Endodermal cell (in vitro differentiated cells): ENCODE data around the gene HOXC6. TPM values are rescaled to one million over a fixed set of nuclear protein-coding genes. Genes with fewer than 3 reads are reported as not detected.

Experiments used
- DNase-seq: peaks from one replicate; pipeline ENCODE4 v3.0.0-alpha.2; 2017
- H3K27ac ChIP-seq: 2 replicates; pipeline ENCODE4 v1.5.1; 2013; ENCODE audit warnings: mild to moderate bottlenecking, low read depth, low read length, moderate library complexity
- H3K27me3 ChIP-seq: 2 replicates; pipeline ENCODE4 v1.6.1; 2013; ENCODE audit warnings: mild to moderate bottlenecking, low read length, moderate library complexity; ENCODE audit not compliant: insufficient read depth, control insufficient read depth, poor library complexity, severe bottlenecking
- H3K36me3 ChIP-seq: 2 replicates; pipeline ENCODE4 v1.7.0; 2013; ENCODE audit warnings: mild to moderate bottlenecking, low read length, moderate library complexity; ENCODE audit not compliant: control insufficient read depth, insufficient read depth
- H3K4me1 ChIP-seq: one replicate; pipeline ENCODE4 v1.7.0; 2013; ENCODE audit warnings: low read length; ENCODE audit not compliant: control insufficient read depth, insufficient read depth
- H3K4me3 ChIP-seq: 2 replicates; pipeline ENCODE4 v1.5.1; 2013; ENCODE audit warnings: mild to moderate bottlenecking, low read length, moderate library complexity
- H3K9ac ChIP-seq: 2 replicates; pipeline ENCODE4 v1.6.1; 2013; ENCODE audit warnings: mild to moderate bottlenecking, low read length, moderate library complexity; ENCODE audit not compliant: poor library complexity, severe bottlenecking; ENCODE audit errors: extremely low read depth
- H3K9me3 ChIP-seq: 2 replicates; pipeline ENCODE4 v1.6.1; 2013; ENCODE audit warnings: mild to moderate bottlenecking, low read length, moderate library complexity; ENCODE audit not compliant: control insufficient read depth
- H3K27ac Mint-ChIP-seq: 2 replicates; pipeline ENCODE4 v1.8.0; 2020; ENCODE audit warnings: mixed read lengths
- H3K27me3 Mint-ChIP-seq: 2 replicates; pipeline ENCODE4 v1.8.0; 2021; ENCODE audit warnings: mild to moderate bottlenecking, mixed read lengths; ENCODE audit not compliant: insufficient read depth
- H3K36me3 Mint-ChIP-seq: 2 replicates; pipeline ENCODE4 v1.8.0; 2020; ENCODE audit warnings: low read depth, mixed read lengths
- H3K4me1 Mint-ChIP-seq: 2 replicates; pipeline ENCODE4 v1.8.0; 2020; ENCODE audit warnings: mixed read lengths
- H3K4me3 Mint-ChIP-seq: 2 replicates; pipeline ENCODE4 v1.8.0; 2020; ENCODE audit warnings: mild to moderate bottlenecking, moderate library complexity, mixed read lengths
- H3K9me3 Mint-ChIP-seq: 2 replicates; pipeline ENCODE4 v1.8.0; 2020; ENCODE audit warnings: mild to moderate bottlenecking, mixed read lengths
- WGBS, 2 experiments: methylation state at CpG; one replicate each; pipeline versions ENCODE4 v1.1.5 to v1.1.7; 2013; ENCODE audit warnings: missing lambda C conversion rate in 2 of 2, mixed read lengths in 1 of 2; ENCODE audit not compliant: insufficient coverage in 1 of 2, insufficient read length in 1 of 2; 5-methylcytosine and 5-hydroxymethylcytosine counted together
- total RNA-seq, 2 donors: library from RNA; stranded (reverse); fragmentation: NEBNext Ultra II Directional in 1 of 2; extraction: Animal tissue kit (Norgen Biotek cat#: 25700) in 1 of 2; gene quantifications; 2 replicates in 1 of 2; 3 replicates in 1 of 2; pipeline ENCODE4 v1.2.1, GENCODE V29; 2021
- TF ChIP-seq, protein P1 (sequence below): fragments of 200-600 bp; sonication (generic); conservative IDR thresholded peaks from 2 replicates; pipeline ENCODE4 v1.5.0; 2021; ENCODE audit warnings: antibody characterized with exemption, mild to moderate bottlenecking

Gene HOXC6
- total RNA-seq, 2 donors from 2014 or later, result not detected

DNA sequence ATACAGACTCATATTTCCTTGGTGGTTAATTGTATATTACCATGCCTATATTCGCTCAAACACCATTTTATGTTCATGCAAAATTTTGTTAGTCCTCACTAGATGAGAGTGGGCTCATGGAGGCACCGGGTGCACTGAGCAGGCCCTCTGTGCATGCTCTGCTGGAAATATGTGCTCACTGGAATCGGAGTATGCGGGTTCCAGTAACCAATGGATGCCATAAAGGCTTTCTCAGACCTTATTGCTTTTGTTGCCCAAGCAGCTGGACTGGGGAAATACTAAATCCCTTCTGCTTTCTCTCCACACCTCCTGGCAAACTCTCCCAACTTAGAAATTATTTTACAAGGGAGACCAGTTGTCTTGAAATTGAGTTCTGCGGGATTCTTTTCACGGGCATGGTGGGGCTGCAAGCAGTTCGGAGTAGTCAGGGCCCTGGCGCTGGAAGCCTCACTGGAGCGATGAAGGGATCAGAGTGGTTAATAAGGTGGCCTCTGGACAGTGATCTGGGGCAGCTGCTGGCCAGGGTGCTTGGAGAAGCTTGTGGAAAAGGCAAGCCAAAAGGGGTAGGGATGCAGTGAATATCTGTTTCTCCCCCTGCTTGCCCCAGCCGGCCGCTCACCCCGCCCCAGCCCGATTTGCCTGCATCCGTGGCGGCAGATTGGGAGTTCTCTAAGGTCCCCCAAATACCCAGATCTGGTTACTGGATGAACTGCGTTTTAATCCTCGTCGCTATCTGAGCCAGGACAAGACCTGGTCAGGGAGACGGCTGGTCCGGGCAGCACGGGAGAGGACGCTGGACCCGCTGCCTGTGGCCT is 7.4 kb upstream of the HOXC6 start:
- Histone ChIP-seq H3K4me3 (no peak overlapping the region), H3K27ac (peak overlapping the region; percentile 5), H3K36me3 (no peaks in the 10 kb centered on the region), H3K4me1 (no peaks in the 10 kb centered on the region), H3K9me3 (no peaks in the 10 kb centered on the region), H3K27me3 (peaks cover 100% of the 10 kb centered on the region), H3K9ac (no peak overlapping the region)
- Mint-ChIP-seq H3K9me3 (no peaks in the 10 kb centered on the region), H3K4me1 (peaks cover 15% of the 10 kb centered on the region), H3K27me3 (peaks cover 99% of the 10 kb centered on the region), H3K36me3 (no peaks in the 10 kb centered on the region), H3K4me3 (no peak overlapping the region), H3K27ac (no peak overlapping the region)
- DNase-seq, result peak; percentile 75
- 18 to 24% methylated on average over 17 to 23 of the region's 23 CpGs for WGBS, 2 experiments
- TF ChIP-seq, protein P1, sequence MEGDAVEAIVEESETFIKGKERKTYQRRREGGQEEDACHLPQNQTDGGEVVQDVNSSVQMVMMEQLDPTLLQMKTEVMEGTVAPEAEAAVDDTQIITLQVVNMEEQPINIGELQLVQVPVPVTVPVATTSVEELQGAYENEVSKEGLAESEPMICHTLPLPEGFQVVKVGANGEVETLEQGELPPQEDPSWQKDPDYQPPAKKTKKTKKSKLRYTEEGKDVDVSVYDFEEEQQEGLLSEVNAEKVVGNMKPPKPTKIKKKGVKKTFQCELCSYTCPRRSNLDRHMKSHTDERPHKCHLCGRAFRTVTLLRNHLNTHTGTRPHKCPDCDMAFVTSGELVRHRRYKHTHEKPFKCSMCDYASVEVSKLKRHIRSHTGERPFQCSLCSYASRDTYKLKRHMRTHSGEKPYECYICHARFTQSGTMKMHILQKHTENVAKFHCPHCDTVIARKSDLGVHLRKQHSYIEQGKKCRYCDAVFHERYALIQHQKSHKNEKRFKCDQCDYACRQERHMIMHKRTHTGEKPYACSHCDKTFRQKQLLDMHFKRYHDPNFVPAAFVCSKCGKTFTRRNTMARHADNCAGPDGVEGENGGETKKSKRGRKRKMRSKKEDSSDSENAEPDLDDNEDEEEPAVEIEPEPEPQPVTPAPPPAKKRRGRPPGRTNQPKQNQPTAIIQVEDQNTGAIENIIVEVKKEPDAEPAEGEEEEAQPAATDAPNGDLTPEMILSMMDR, result no peak

DNA sequence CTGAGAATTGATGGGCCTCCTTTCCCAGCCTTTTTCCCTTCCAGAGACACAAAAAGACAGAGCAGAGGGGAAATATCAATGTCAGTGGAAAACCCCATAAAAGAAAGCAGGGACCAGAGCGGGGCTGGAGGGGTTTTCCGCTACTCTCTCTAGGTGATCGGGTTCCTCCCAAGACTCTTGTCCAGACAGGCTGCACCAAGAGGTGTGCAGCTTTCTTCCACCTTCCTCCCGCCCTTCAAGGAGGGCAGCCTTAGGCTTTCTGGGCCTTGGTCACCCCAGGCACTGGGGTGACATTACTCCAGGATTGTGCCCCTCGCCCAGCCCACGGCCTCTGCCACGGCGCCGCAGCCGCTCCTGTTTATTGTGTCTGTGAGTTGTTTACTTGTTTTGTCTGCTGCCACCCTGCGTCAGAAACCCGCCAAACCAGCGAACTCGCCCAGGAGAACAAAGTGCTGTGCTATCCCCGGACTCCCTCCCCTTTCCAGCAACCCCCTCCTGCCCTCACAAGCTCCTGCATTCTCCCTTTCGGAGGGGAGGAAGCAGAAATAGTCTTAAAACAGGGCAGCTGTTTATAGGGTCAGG is 6.7 kb upstream of the HOXC6 start:
- TF ChIP-seq, protein P1, result peak; percentile 65
- peak; percentile 94 for DNase-seq
- Mint-ChIP-seq H3K27me3 (peaks cover 99% of the 10 kb centered on the region), H3K4me3 (no peak overlapping the region), H3K9me3 (no peaks in the 10 kb centered on the region), H3K27ac (no peak overlapping the region), H3K4me1 (peaks cover 15% of the 10 kb centered on the region), H3K36me3 (no peaks in the 10 kb centered on the region)
- H3K27me3 ChIP-seq, result peaks cover 100% of the 10 kb centered on the region
- WGBS, 2 experiments, result 0 to 7% methylated on average over 2 to 16 of the region's 16 CpGs
- H3K9me3 ChIP-seq, result no peaks in the 10 kb centered on the region
- no peaks in the 10 kb centered on the region for H3K4me1 ChIP-seq
- H3K4me3 ChIP-seq, result no peak overlapping the region
- no peak overlapping the region for H3K9ac ChIP-seq
- peak overlapping the region; percentile 5 for H3K27ac ChIP-seq
- H3K36me3 ChIP-seq, result no peaks in the 10 kb centered on the region

DNA sequence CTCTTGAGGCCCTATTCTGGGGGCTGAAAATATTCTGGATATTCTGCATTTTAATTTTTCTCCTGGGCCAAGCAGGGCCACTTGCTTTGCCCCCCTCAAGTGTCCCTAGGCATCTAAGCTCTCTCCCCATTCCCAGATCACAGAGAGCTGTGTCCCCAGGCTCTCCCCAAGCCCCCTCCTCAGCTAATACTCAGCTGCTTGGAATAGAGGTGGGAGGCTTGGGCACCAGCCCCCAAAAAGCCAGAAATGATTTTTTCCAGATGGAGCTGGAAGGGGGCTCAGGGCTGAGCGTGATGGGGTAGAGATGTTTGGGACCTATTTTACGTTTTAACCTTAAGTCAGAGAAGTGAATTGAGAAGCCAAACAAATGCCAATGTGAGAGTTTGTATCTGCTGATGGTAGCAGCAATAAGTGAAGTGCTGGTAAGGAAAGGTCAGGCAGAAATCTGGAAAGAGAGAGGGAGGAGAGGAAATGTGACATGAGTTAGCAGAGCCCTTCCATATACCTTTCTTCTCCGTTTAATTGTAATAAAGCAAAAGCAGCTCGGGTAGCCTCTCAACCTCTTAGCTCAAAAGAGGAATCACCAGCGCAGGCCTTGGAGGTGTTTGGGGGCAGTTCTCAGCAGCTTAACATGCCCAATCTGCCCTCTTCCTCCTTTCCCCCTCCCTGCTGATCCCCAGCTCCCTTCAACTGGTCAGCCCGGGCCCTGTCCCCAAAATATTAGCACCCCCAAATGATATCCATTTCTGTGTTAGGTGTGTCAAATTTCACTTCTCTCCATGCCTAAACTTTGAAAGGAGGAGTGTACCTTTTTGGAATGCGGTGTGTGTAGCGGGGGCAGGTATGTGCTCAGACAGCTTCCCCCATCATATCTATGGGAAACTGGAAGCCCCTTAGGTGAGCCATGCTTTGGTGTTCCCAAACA is 5.0 kb upstream of the HOXC6 start:
- no peaks in the 10 kb centered on the region for H3K4me1 ChIP-seq
- Mint-ChIP-seq H3K4me1 (peaks cover 9% of the 10 kb centered on the region), H3K9me3 (no peaks in the 10 kb centered on the region), H3K36me3 (no peaks in the 10 kb centered on the region), H3K4me3 (no peak overlapping the region), H3K27ac (no peak overlapping the region), H3K27me3 (peaks cover 100% of the 10 kb centered on the region)
- TF ChIP-seq, protein P1, result no peak
- WGBS, 2 experiments, result 10 to 22% methylated on average over 3 to 7 of the region's 8 CpGs
- H3K27me3 ChIP-seq, result peaks cover 100% of the 10 kb centered on the region
- H3K27ac ChIP-seq, result no peak overlapping the region
- H3K36me3 ChIP-seq, result no peaks in the 10 kb centered on the region
- H3K9me3 ChIP-seq, result no peaks in the 10 kb centered on the region
- no peak for DNase-seq
- no peak overlapping the region for H3K9ac ChIP-seq
- H3K4me3 ChIP-seq, result no peak overlapping the region
